ENCODE data around the gene DDHD1.

GRCh38 chr14:53044486-53044885 lies 108.6 kb downstream of the DDHD1 start:
- TF ChIP-seq, protein P1, sequence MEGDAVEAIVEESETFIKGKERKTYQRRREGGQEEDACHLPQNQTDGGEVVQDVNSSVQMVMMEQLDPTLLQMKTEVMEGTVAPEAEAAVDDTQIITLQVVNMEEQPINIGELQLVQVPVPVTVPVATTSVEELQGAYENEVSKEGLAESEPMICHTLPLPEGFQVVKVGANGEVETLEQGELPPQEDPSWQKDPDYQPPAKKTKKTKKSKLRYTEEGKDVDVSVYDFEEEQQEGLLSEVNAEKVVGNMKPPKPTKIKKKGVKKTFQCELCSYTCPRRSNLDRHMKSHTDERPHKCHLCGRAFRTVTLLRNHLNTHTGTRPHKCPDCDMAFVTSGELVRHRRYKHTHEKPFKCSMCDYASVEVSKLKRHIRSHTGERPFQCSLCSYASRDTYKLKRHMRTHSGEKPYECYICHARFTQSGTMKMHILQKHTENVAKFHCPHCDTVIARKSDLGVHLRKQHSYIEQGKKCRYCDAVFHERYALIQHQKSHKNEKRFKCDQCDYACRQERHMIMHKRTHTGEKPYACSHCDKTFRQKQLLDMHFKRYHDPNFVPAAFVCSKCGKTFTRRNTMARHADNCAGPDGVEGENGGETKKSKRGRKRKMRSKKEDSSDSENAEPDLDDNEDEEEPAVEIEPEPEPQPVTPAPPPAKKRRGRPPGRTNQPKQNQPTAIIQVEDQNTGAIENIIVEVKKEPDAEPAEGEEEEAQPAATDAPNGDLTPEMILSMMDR (IDR thresholded peaks at IDR 0.05): no peak
- TF ChIP-seq POLR2A (IDR thresholded peaks at IDR 0.05): no peak

Measured in prostate gland (tissue), 2 donors.